ENCODE results near the gene MMP20. TPM values are rescaled to one million over a fixed set of nuclear protein-coding genes. Genes with fewer than 3 reads are reported as not detected.
A peak's percentile ranks its signal among the peaks of the same experiment; 100 is the strongest.

The MMP20 gene
- total and polyA plus RNA-seq, 2 experiments from 2014 or later = not detected

- Histone ChIP-seq H3K27me3 (replicated peaks; ENCODE audit: insufficient read depth) (no peaks in the 10 kb centered on the region), H3K4me1 (ENCODE audit: insufficient read depth) (no peaks in the 10 kb centered on the region), H3K4me3 (no peak overlapping the region), H3K9me2 (ENCODE audit: insufficient read depth) (no peaks in the 10 kb centered on the region), H3K36me3 (ENCODE audit: low read depth) (no peaks in the 10 kb centered on the region), H3F3A (ENCODE audit: insufficient read depth) (no peaks in the 10 kb centered on the region), H3K4me2 (ENCODE audit: unreplicated experiment) (no peak overlapping the region), H3K79me2 (ENCODE audit: insufficient read depth) (no peaks in the 10 kb centered on the region), H3K9ac (no peak overlapping the region), H3K27ac (no peak overlapping the region), H3K9me3 (ENCODE audit: low read depth) (no peaks in the 10 kb centered on the region), H2AFZ (no peak overlapping the region), H4K20me1 (ENCODE audit: insufficient read depth) (no peaks in the 10 kb centered on the region)
- TF ChIP-seq EZH2 (IDR thresholded peaks at IDR 0.05; ENCODE audit: insufficient read depth, poor library complexity, severe bottlenecking) = no peak
- TF ChIP-seq EZH2phosphoT487 (IDR thresholded peaks at IDR 0.05; ENCODE audit: insufficient read depth, low read depth) = no peak
- peak; percentile 9 for DNase-seq
- in situ Hi-C loops (cut with MboI) = no loop called here
- WGBS, 2 experiments (ENCODE audit: low coverage in 1 of 2, low lambda C conversion rate in 2 of 2, missing lambda C conversion rate in 2 of 2) = 31 to 38% methylated on average over 2 of the region's 2 CpGs
These were observed 52.4 kb downstream of the MMP20 start for GRCh38 chr11:102572554-102573220.

- TF ChIP-seq EZH2 (IDR thresholded peaks at IDR 0.05; ENCODE audit: insufficient read depth, poor library complexity, severe bottlenecking) (no peak), EZH2phosphoT487 (IDR thresholded peaks at IDR 0.05; ENCODE audit: insufficient read depth, low read depth) (no peak)
- Histone ChIP-seq H3K27me3 (replicated peaks; ENCODE audit: insufficient read depth) (no peaks in the 10 kb centered on the region), H3K9ac (no peak overlapping the region), H3K9me3 (ENCODE audit: low read depth) (no peaks in the 10 kb centered on the region), H3K4me2 (ENCODE audit: unreplicated experiment) (no peak overlapping the region), H4K20me1 (ENCODE audit: insufficient read depth) (no peaks in the 10 kb centered on the region), H2AFZ (no peak overlapping the region), H3F3A (ENCODE audit: insufficient read depth) (peaks cover 3% of the 10 kb centered on the region; the same call in 1 of the 2 replicates), H3K4me3 (no peak overlapping the region), H3K27ac (no peak overlapping the region), H3K79me2 (ENCODE audit: insufficient read depth) (no peaks in the 10 kb centered on the region), H3K9me2 (ENCODE audit: insufficient read depth) (no peaks in the 10 kb centered on the region), H3K4me1 (ENCODE audit: insufficient read depth) (peaks cover 3% of the 10 kb centered on the region), H3K36me3 (ENCODE audit: low read depth) (no peaks in the 10 kb centered on the region)
- 47 to 56% methylated on average over 3 of the region's 3 CpGs for WGBS, 2 experiments (ENCODE audit: low coverage in 1 of 2, low lambda C conversion rate in 2 of 2, missing lambda C conversion rate in 2 of 2)
- in situ Hi-C loops (cut with MboI) = no loop called here
- DNase-seq = no peak
These were observed 56.3 kb downstream of the MMP20 start for GRCh38 chr11:102568851-102569250.

- Histone ChIP-seq H3K79me2 (ENCODE audit: insufficient read depth) (no peaks in the 10 kb centered on the region), H2AFZ (no peak overlapping the region), H3K4me1 (ENCODE audit: insufficient read depth) (peaks cover 4% of the 10 kb centered on the region), H3K4me3 (no peak overlapping the region), H3K36me3 (ENCODE audit: low read depth) (no peaks in the 10 kb centered on the region), H3K4me2 (ENCODE audit: unreplicated experiment) (no peak overlapping the region), H3F3A (ENCODE audit: insufficient read depth) (peaks cover 4% of the 10 kb centered on the region; the same call in 1 of the 2 replicates), H3K27ac (no peak overlapping the region), H4K20me1 (ENCODE audit: insufficient read depth) (no peaks in the 10 kb centered on the region), H3K9me3 (ENCODE audit: low read depth) (no peaks in the 10 kb centered on the region), H3K27me3 (replicated peaks; ENCODE audit: insufficient read depth) (0 out of 2 replicates have a peak, but pooled peaks cover 3% of the 10 kb centered on the region), H3K9ac (no peak overlapping the region), H3K9me2 (ENCODE audit: insufficient read depth) (no peaks in the 10 kb centered on the region)
- no peak for DNase-seq
- in situ Hi-C loops (cut with MboI) = no loop called here
- TF ChIP-seq EZH2 (IDR thresholded peaks at IDR 0.05; ENCODE audit: insufficient read depth, poor library complexity, severe bottlenecking) = no peak
- TF ChIP-seq EZH2phosphoT487 (IDR thresholded peaks at IDR 0.05; ENCODE audit: insufficient read depth, low read depth) = no peak
- 50 to 55% methylated on average over 1 of the region's 1 CpG for WGBS, 2 experiments (ENCODE audit: low coverage in 1 of 2, low lambda C conversion rate in 2 of 2, missing lambda C conversion rate in 2 of 2)
These were observed 59.0 kb downstream of the MMP20 start for GRCh38 chr11:102566112-102566511.

- WGBS, 2 experiments (ENCODE audit: low coverage in 1 of 2, low lambda C conversion rate in 2 of 2, missing lambda C conversion rate in 2 of 2) = 35 to 52% methylated on average over 2 of the region's 2 CpGs
- H3K9me2 ChIP-seq (ENCODE audit: insufficient read depth) = no peaks in the 10 kb centered on the region
- H2AFZ ChIP-seq = no peak overlapping the region
- H3K79me2 ChIP-seq (ENCODE audit: insufficient read depth) = no peaks in the 10 kb centered on the region
- in situ Hi-C loops (cut with MboI) = no loop called here
- H3K27me3 ChIP-seq (replicated peaks; ENCODE audit: insufficient read depth) = 0 out of 2 replicates have a peak, but pooled peaks cover 3% of the 10 kb centered on the region
- DNase-seq = peak; percentile 87
- H4K20me1 ChIP-seq (ENCODE audit: insufficient read depth) = no peaks in the 10 kb centered on the region
- H3K4me2 ChIP-seq (ENCODE audit: unreplicated experiment) = peak overlapping the region; percentile 47
- H3K27ac ChIP-seq = no peak overlapping the region
- peaks cover 13% of the 10 kb centered on the region for H3K4me1 ChIP-seq (ENCODE audit: insufficient read depth)
- H3K9me3 ChIP-seq (ENCODE audit: low read depth) = no peaks in the 10 kb centered on the region
- no peak overlapping the region for H3K9ac ChIP-seq
- peaks cover 4% of the 10 kb centered on the region for H3F3A ChIP-seq (ENCODE audit: insufficient read depth)
- H3K36me3 ChIP-seq (ENCODE audit: low read depth) = no peaks in the 10 kb centered on the region
- no peak for TF ChIP-seq EZH2phosphoT487 (IDR thresholded peaks at IDR 0.05; ENCODE audit: insufficient read depth, low read depth)
- TF ChIP-seq EZH2 (IDR thresholded peaks at IDR 0.05; ENCODE audit: insufficient read depth, poor library complexity, severe bottlenecking) = no peak
- H3K4me3 ChIP-seq = no peak overlapping the region
These were observed 61.0 kb downstream of the MMP20 start for GRCh38 chr11:102564110-102564509.
